Non-pigmented ciliary epithelial cell (primary cell): Measurements from ENCODE around the gene IFT43.
"Not testable (repeated sequence)": the region's sequence is repeated elsewhere in the genome, so short reads cannot be mapped to it uniquely, and the experiment has no call there.

Experiments
- DNase-seq: peaks from one replicate; pipeline ENCODE4 v3.0.0-alpha.2; 2010; ENCODE audit warnings: low read depth

Gene IFT43

GRCh38 chr14:75980856-75981255 lies 4.7 kb upstream of the IFT43 start:
- no peak for DNase-seq

GRCh38 chr14:75981426-75982265 lies 3.9 kb upstream of the IFT43 start, which contains the start of gene TGFB3:
TSS of gene TGFB3 (minus strand) at chr14:75981995. CDS start at chr14:75980893, 1,102 bp downstream.
- peak; percentile 76 for DNase-seq

- no peak for DNase-seq
These were observed 3.1 kb upstream of the IFT43 start for GRCh38 chr14:75982266-75983018.

- no peak for DNase-seq
These were observed 2.6 kb upstream of the IFT43 start for GRCh38 chr14:75983019-75983358.

GRCh38 chr14:75984674-75985073 lies 889 bp upstream of the IFT43 start:
- DNase-seq, result no peak

- DNase-seq, result no peak
These were observed 839 bp downstream of the IFT43 start for GRCh38 chr14:75986439-75986765.

GRCh38 chr14:75987201-75987970 lies 1.8 kb downstream of the IFT43 start:
- DNase-seq, result no peak

- no peak for DNase-seq
These were observed 3.6 kb downstream of the IFT43 start for GRCh38 chr14:75989134-75989533.

- no peak for DNase-seq
These were observed 4.7 kb downstream of the IFT43 start for GRCh38 chr14:75990297-75990696.

- DNase-seq, result no peak
These were observed 6.2 kb downstream of the IFT43 start for GRCh38 chr14:75991753-75992152.

- no peak for DNase-seq
These were observed 8.0 kb downstream of the IFT43 start for GRCh38 chr14:75993567-75994041.

GRCh38 chr14:75995372-75996041 lies 9.9 kb downstream of the IFT43 start:
- no peak for DNase-seq

- DNase-seq, result no peak
These were observed 10.9 kb downstream of the IFT43 start for GRCh38 chr14:75996488-75996887.

- DNase-seq, result no peak
These were observed 14.1 kb downstream of the IFT43 start for GRCh38 chr14:75999511-76000190.

- DNase-seq, result no peak
These were observed 16.8 kb downstream of the IFT43 start for GRCh38 chr14:76002383-76002782.

- no peak for DNase-seq
These were observed 20.7 kb downstream of the IFT43 start for GRCh38 chr14:76006253-76006652.

- DNase-seq, result no peak
These were observed 21.8 kb downstream of the IFT43 start for GRCh38 chr14:76007379-76007778.

GRCh38 chr14:76007852-76008251 lies 22.3 kb downstream of the IFT43 start:
- DNase-seq, result no peak

GRCh38 chr14:76009627-76010026 lies 24.1 kb downstream of the IFT43 start:
- DNase-seq, result not testable (repeated sequence)

- no peak for DNase-seq
These were observed 26.4 kb downstream of the IFT43 start for GRCh38 chr14:76011930-76012329.

- no peak for DNase-seq
These were observed 26.8 kb downstream of the IFT43 start for GRCh38 chr14:76012354-76012753.
